Activated naive CD8-positive, alpha-beta T cell treated with anti-CD3 and anti-CD28 coated beads, Interleukin-2, amount 10 ng/mL, durations not matched to agents 7 days and 5 days (primary cell): ENCODE measurements around the gene AGO4. TPM values are rescaled to one million over a fixed set of nuclear protein-coding genes. Genes with fewer than 3 reads are reported as not detected.
A peak's percentile ranks its signal among the peaks of the same experiment; 100 is the strongest.
"Not testable (repeated sequence)": the region's sequence is repeated elsewhere in the genome, so short reads cannot be mapped to it uniquely, and the experiment has no call there.

Experiments used
- ATAC-seq: fragments of 150-1000 bp; cut with Tn5 transposase; one replicate; pipeline ENCODE4 v1.10.0; 2021; ENCODE audit warnings: low read depth, moderate library complexity
- POLR2A ChIA-PET: fragments of 350-600 bp; sonication (Branson Sonifier 250); formaldehyde crosslinking; loops from one replicate; lab custom pipeline; 2021; ENCODE audit warnings: antibody characterized with exemption; lab: Charles Lee
- DNase-seq: peaks from one replicate; pipeline ENCODE4 v3.0.0; 2021
- H3K27ac Mint-ChIP-seq: one replicate; pipeline ENCODE4 v1.8.0; 2022; ENCODE audit warnings: mild to moderate bottlenecking, mixed read lengths
- H3K27me3 Mint-ChIP-seq: one replicate; pipeline ENCODE4 v1.8.0; 2022; ENCODE audit warnings: mild to moderate bottlenecking, moderate library complexity, mixed read lengths
- H3K36me3 Mint-ChIP-seq: one replicate; pipeline ENCODE4 v1.8.0; 2021; ENCODE audit warnings: mild to moderate bottlenecking, mixed read lengths
- H3K4me1 Mint-ChIP-seq: one replicate; pipeline ENCODE4 v1.8.0; 2021; ENCODE audit warnings: mixed read lengths
- H3K4me3 Mint-ChIP-seq: one replicate; pipeline ENCODE4 v1.8.0; 2022; ENCODE audit warnings: mild to moderate bottlenecking, moderate library complexity, mixed read lengths
- H3K9me3 Mint-ChIP-seq: one replicate; pipeline ENCODE4 v1.8.0; 2021; ENCODE audit warnings: mixed read lengths
- total RNA-seq, 2 experiments: library from RNA; stranded (reverse); gene quantifications; one replicate each; pipeline ENCODE4 v1.2.3, GENCODE V29; 2021

AGO4 gene
- total RNA-seq, 2 experiments from 2014 or later, result 18.6 to 23.9 TPM

GRCh38 chr1:35863136-35863535 lies 55.3 kb downstream of the AGO4 start:
- no peaks in the 10 kb centered on the region for H3K27me3 Mint-ChIP-seq
- H3K27ac Mint-ChIP-seq, result no peak overlapping the region
- ATAC-seq (no peak), DNase-seq (no peak)
- POLR2A ChIA-PET, result no interaction called here
- no peaks in the 10 kb centered on the region for H3K4me1 Mint-ChIP-seq
- no peaks in the 10 kb centered on the region for H3K36me3 Mint-ChIP-seq
- no peak overlapping the region for H3K4me3 Mint-ChIP-seq
- no peaks in the 10 kb centered on the region for H3K9me3 Mint-ChIP-seq

DNA sequence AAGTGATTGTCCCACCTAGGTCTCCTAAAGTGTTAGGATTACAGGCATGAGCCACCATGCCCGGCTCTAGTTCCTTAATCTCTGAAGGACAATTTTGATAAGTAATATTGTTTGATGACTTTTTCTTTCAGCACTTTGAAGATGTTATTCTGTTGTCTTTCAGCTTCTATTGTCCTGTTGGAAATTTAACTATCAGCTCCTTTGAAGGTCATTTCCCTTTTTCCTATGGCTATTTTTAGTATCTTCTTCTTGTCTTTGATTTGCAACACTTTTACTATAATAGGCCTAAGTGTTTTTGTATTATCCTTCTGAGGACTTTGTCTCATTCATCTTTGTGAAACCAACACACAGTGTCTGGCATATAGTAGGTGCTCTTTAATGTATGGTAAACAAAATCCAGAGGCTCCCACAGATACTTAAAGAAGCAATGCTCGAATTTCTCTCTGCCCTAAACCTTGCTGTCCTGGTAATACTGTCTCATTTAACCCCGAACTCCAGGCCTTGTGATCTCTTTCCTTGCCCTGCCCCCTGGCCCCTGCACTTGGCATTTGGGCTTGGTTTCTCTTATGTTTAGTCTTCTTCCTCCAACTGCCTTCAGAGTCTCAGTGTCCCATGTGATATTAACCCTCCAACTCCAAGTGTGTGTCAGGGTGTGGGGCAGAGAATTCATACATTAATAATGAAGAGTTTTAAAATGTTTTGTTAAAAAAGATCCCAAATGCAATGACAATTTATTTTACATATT lies 56.2 kb downstream of the AGO4 start:
- Mint-ChIP-seq H3K27ac (no peak overlapping the region), H3K4me3 (no peak overlapping the region), H3K9me3 (no peaks in the 10 kb centered on the region), H3K4me1 (no peaks in the 10 kb centered on the region), H3K27me3 (peaks cover 2% of the 10 kb centered on the region), H3K36me3 (no peaks in the 10 kb centered on the region)
- POLR2A ChIA-PET, result no interaction called here
- DNase-seq (no peak), ATAC-seq (no peak)

- ATAC-seq (no peak), DNase-seq (no peak)
- POLR2A ChIA-PET, result no interaction called here
- H3K4me1 Mint-ChIP-seq, result no peaks in the 10 kb centered on the region
- no peaks in the 10 kb centered on the region for H3K9me3 Mint-ChIP-seq
- peaks cover 2% of the 10 kb centered on the region for H3K27me3 Mint-ChIP-seq
- H3K27ac Mint-ChIP-seq, result no peak overlapping the region
- H3K4me3 Mint-ChIP-seq, result no peak overlapping the region
- no peaks in the 10 kb centered on the region for H3K36me3 Mint-ChIP-seq
Observed at GRCh38 chr1:35864813-35865212, 57.0 kb downstream of the AGO4 start.

- H3K27ac Mint-ChIP-seq, result no peak overlapping the region
- no peaks in the 10 kb centered on the region for H3K36me3 Mint-ChIP-seq
- POLR2A ChIA-PET, result no interaction called here
- no peak for ATAC-seq
- H3K4me3 Mint-ChIP-seq, result no peak overlapping the region
- no peaks in the 10 kb centered on the region for H3K4me1 Mint-ChIP-seq
- no peaks in the 10 kb centered on the region for H3K9me3 Mint-ChIP-seq
- peaks cover 2% of the 10 kb centered on the region for H3K27me3 Mint-ChIP-seq
- no peak for DNase-seq
Observed at GRCh38 chr1:35866991-35867390, 59.2 kb downstream of the AGO4 start.

- POLR2A ChIA-PET, H3K27me3 Mint-ChIP-seq, ATAC-seq, H3K4me3 Mint-ChIP-seq, DNase-seq, H3K27ac Mint-ChIP-seq, H3K36me3 Mint-ChIP-seq, H3K4me1 Mint-ChIP-seq, H3K9me3 Mint-ChIP-seq: not testable (repeated sequence)
Observed at GRCh38 chr1:35869245-35869950, 61.6 kb downstream of the AGO4 start.

DNA sequence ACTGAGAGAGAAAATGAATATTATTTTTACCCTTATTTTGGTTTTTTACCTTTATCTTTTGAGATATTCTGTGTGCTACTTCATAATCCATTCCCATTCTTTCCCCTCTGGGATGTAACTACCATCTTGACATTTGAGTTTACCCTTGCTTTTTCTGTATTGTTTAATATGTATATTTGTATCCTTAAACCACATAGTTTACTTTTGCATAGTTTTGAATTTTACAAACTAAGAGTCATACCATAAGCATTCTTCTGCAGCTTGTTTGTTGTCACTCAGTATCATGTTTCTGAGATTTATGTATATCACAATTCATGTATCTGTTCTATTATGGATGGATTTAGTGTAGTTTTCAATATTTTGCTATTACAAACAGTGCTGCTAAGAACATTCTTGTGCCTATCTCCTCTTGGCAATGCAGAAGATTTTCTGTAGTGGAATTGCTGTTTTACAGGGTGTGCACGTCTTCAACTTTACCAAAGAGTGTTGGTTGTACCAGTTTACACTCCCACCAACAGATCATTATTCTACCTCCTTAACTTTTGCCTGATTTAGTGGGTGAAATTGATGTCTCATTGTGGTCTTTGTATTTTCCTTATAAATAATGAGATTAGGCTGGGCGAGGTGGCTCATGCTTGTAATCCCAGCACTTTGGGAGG lies 63.0 kb downstream of the AGO4 start:
- H3K9me3 Mint-ChIP-seq, result no peaks in the 10 kb centered on the region
- no peak for DNase-seq
- ATAC-seq, result no peak
- POLR2A ChIA-PET, result no interaction called here
- H3K27ac Mint-ChIP-seq, result no peak overlapping the region
- peaks cover 2% of the 10 kb centered on the region for H3K27me3 Mint-ChIP-seq
- H3K36me3 Mint-ChIP-seq, result no peaks in the 10 kb centered on the region
- no peaks in the 10 kb centered on the region for H3K4me1 Mint-ChIP-seq
- H3K4me3 Mint-ChIP-seq, result no peak overlapping the region

- Mint-ChIP-seq H3K4me3 (no peak overlapping the region), H3K36me3 (no peaks in the 10 kb centered on the region), H3K9me3 (no peaks in the 10 kb centered on the region), H3K27ac (no peak overlapping the region), H3K27me3 (peaks cover 2% of the 10 kb centered on the region), H3K4me1 (no peaks in the 10 kb centered on the region)
- ATAC-seq, result no peak
- POLR2A ChIA-PET, result interaction anchor here (1.0 kb wide), 1 partner anchor 9 kb away, joined by 3 read pairs; no protein-coding TSS in a partner anchor
- DNase-seq, result no peak
Observed at GRCh38 chr1:35873243-35873750, 65.5 kb downstream of the AGO4 start.

DNA sequence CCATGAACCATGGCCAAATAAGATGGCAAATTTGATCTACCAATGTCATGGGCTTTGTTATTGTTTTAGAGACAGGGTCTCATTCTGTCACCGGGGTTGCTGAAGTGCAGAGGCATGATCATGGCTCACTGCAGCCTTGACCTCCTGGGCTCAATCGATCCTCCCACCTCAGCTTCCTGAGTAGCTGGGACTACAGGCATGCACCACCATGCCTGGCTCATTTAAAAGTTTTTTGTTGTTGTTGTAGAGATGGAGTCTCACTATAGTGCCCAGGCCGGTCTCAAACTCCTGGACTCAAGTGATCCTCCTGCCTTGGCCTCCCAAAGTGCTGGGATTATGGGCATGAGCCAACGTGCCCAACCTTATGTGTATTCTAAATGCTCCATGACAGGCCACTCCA lies 66.3 kb downstream of the AGO4 start:
- H3K4me1 Mint-ChIP-seq, H3K4me3 Mint-ChIP-seq, H3K27me3 Mint-ChIP-seq, H3K9me3 Mint-ChIP-seq, DNase-seq, POLR2A ChIA-PET, ATAC-seq, H3K27ac Mint-ChIP-seq, H3K36me3 Mint-ChIP-seq: not testable (repeated sequence)

DNA sequence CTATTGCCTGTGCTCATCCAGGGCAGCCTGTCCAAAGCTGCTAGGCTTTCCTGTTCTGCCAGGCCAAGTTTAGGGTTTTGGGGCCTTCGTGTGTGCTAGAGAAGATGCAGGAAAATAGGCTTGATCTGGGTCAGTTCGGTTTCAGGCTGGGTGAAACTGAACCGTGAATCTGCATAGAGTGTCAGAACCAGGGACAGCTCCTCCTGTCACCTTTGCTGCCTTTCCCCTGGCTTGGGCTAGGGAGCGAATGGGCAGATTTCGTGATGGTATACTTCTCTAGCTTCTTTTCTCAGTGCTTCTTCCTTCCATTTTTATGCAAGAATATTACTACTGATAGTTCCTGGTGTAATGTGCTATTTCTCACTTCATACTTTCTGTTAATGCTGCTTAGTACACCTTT lies 69.2 kb downstream of the AGO4 start:
- no peak for DNase-seq
- H3K36me3 Mint-ChIP-seq, result no peaks in the 10 kb centered on the region
- POLR2A ChIA-PET, result interaction anchor here (0.8 kb wide), 1 partner anchor 9 kb away, joined by 3 read pairs; no protein-coding TSS in a partner anchor
- peaks cover 5% of the 10 kb centered on the region for H3K4me1 Mint-ChIP-seq
- H3K27ac Mint-ChIP-seq, result no peak overlapping the region
- no peaks in the 10 kb centered on the region for H3K9me3 Mint-ChIP-seq
- peaks cover 4% of the 10 kb centered on the region for H3K27me3 Mint-ChIP-seq
- ATAC-seq, result no peak
- no peak overlapping the region for H3K4me3 Mint-ChIP-seq

GRCh38 chr1:35881850-35882273 lies 74.0 kb downstream of the AGO4 start:
- Mint-ChIP-seq H3K27ac (no peak overlapping the region), H3K4me1 (peaks cover 29% of the 10 kb centered on the region), H3K4me3 (peak overlapping the region; percentile 94), H3K36me3 (no peaks in the 10 kb centered on the region), H3K9me3 (no peaks in the 10 kb centered on the region), H3K27me3 (peaks cover 4% of the 10 kb centered on the region)
- POLR2A ChIA-PET, result interaction anchor here (0.6 to 2.8 kb wide), 3 partner anchors 9 to 50 kb away, joined by 3 to 19 read pairs (median 4); partner anchors contain the start of gene AGO3
- ATAC-seq, result no peak
- DNase-seq, result no peak

DNA sequence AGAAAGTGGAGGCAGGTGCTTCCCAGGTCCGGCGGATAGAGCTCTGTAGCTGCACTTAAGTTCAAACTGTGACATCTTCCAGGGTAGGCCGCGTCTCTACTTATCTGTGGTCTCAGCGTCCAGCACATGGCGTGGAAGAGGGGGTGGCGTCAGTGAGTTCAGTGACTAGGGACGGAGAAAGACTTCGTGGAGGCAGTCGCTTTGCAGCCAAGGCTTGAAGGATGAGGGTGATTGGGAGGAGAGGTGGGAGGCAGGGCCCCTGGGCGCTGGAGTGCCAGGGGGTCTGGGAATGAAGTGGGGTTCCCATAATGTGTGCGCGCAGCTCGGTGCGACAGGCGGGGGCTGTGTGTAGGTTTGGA lies 74.7 kb downstream of the AGO4 start:
- H3K36me3 Mint-ChIP-seq, result no peaks in the 10 kb centered on the region
- peaks cover 35% of the 10 kb centered on the region for H3K4me1 Mint-ChIP-seq
- H3K4me3 Mint-ChIP-seq, result peak overlapping the region; percentile 94
- ATAC-seq (no peak), DNase-seq (no peak)
- H3K27ac Mint-ChIP-seq, result no peak overlapping the region
- H3K27me3 Mint-ChIP-seq, result peaks cover 4% of the 10 kb centered on the region
- POLR2A ChIA-PET, result interaction anchor here (0.6 to 2.8 kb wide), 4 partner anchors 9 to 113 kb away, joined by 3 to 19 read pairs (median 3); partner anchors contain the start of genes AGO3 and CLSPN
- no peaks in the 10 kb centered on the region for H3K9me3 Mint-ChIP-seq

GRCh38 chr1:35882945-35883634 lies 75.3 kb downstream of the AGO4 start, which contains the start of gene AGO1:
TSS of gene AGO1 (plus strand) at chr1:35883209. CDS start at chr1:35883422, 213 bp downstream.
- POLR2A ChIA-PET, result interaction anchor here (0.5 to 2.8 kb wide), 5 partner anchors 44 to 114 kb away, joined by 3 to 19 read pairs (median 4); partner anchors contain the start of genes AGO3 and CLSPN
- Mint-ChIP-seq H3K9me3 (no peaks in the 10 kb centered on the region), H3K27ac (peak within 1 kb of the TSS; percentile 71), H3K4me1 (peaks cover 37% of the 10 kb centered on the region), H3K36me3 (no peaks in the 10 kb centered on the region), H3K4me3 (peak within 1 kb of the TSS; percentile 94), H3K27me3 (peaks cover 4% of the 10 kb centered on the region)
- ATAC-seq (peak; percentile 95), DNase-seq (peak; percentile 99)
